Spleen (tissue), 7 donors: Measurements from ENCODE around the gene LRCH3.

Source experiments
- POLR2A ChIP-seq, 3 donors: fragments of 450-650 bp; IDR thresholded peaks; one replicate each; pipeline ENCODE4 v1.5.1; 2017; ENCODE audit warnings: antibody characterized with exemption in 3 of 3, mild to moderate bottlenecking in 1 of 3
- TF ChIP-seq, protein P1 (sequence below), 11 experiments: fragments of 200-600 bp in 7 of 11; fragments of 450-650 bp in 4 of 11; sonication (generic) in 4 of 11; IDR thresholded peaks in 8 of 11; conservative IDR thresholded peaks in 3 of 11; 1 replicate in 7 of 11; 2 replicates in 4 of 11; pipeline versions ENCODE4 v1.4.0 to v1.8.0; 2016 to 2021; ENCODE audit warnings: antibody characterized with exemption in 11 of 11, inconsistent platforms in 4 of 11, mild to moderate bottlenecking in 1 of 11
- donor health status: DM: no; HTN: no; CAD: no; lungs with moderate emphysema.
- donor health status: DM: no; HTN: no; CAD: no.
- donor health status: DM: no; HTN: no; CAD: no.

DNA sequence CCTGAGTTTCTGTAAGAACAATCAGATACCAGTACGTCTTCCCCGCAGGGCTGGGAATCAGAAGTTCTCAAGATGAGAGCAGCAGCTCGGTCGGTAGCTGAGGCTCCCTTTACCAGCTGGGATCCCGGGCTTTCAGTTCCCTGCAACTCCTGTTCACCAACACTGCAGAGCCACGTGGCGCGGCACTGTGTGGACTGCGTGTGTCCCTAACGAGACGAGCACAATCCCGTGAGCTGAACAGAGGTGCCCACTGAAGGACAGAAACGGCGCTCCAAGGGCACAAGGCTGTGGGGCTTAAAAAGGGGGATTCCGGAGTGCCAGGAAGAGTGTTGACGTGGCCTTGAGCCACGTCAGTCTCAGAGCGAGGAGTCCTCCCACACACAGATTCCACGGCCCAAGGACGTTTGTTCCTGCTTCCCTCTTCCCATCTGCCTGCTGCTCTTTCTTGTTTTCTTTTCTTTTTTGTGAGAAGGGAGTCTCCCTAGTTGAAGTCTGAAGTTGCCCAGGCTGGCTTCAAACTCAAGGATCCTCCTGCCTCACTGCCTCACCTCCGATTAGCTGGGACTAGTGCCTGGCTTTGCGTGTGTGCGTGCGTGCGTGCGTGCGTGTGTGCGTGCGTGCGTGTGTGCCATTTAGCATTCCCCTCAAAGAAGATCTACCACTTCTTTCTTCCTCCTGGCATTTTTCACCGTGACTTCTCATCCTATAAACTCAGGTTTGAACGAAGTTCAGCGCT is 121.9 kb downstream of the LRCH3 start:
- TF ChIP-seq, protein P1, sequence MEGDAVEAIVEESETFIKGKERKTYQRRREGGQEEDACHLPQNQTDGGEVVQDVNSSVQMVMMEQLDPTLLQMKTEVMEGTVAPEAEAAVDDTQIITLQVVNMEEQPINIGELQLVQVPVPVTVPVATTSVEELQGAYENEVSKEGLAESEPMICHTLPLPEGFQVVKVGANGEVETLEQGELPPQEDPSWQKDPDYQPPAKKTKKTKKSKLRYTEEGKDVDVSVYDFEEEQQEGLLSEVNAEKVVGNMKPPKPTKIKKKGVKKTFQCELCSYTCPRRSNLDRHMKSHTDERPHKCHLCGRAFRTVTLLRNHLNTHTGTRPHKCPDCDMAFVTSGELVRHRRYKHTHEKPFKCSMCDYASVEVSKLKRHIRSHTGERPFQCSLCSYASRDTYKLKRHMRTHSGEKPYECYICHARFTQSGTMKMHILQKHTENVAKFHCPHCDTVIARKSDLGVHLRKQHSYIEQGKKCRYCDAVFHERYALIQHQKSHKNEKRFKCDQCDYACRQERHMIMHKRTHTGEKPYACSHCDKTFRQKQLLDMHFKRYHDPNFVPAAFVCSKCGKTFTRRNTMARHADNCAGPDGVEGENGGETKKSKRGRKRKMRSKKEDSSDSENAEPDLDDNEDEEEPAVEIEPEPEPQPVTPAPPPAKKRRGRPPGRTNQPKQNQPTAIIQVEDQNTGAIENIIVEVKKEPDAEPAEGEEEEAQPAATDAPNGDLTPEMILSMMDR (IDR thresholded peaks at IDR 0.05 in 8 of 11, conservative IDR thresholded peaks at IDR 0.05 in 3 of 11) = no peak
- no peak for TF ChIP-seq POLR2A (IDR thresholded peaks at IDR 0.05)
